HepG2 (cell line): Measurements from ENCODE around the gene L3MBTL1. TPM values are rescaled to one million over a fixed set of nuclear protein-coding genes. Genes with fewer than 3 reads are reported as not detected.
A peak's percentile ranks its signal among the peaks of the same experiment; 100 is the strongest.

Source experiments
- ARNTL ChIP-seq: sonication (generic); formaldehyde crosslinking; IDR thresholded peaks from 2 replicates; pipeline ENCODE4 v1.4.0; 2020; ENCODE audit warnings: mild to moderate bottlenecking, missing genetic modification reagents
- ATF1 ChIP-seq: IDR thresholded peaks from 2 replicates; pipeline ENCODE4 v1.6.1; 2016; ENCODE audit warnings: mild to moderate bottlenecking, control low read depth
- IRF1 ChIP-seq: sonication (generic); formaldehyde crosslinking; IDR thresholded peaks from 2 replicates; pipeline ENCODE4 v1.4.0; 2020; ENCODE audit warnings: low read depth, mild to moderate bottlenecking, missing genetic modification reagents
- MXD1 ChIP-seq: sonication (generic); formaldehyde crosslinking; IDR thresholded peaks from 2 replicates; pipeline ENCODE4 v1.4.0; 2020; ENCODE audit warnings: mild to moderate bottlenecking, missing genetic modification reagents
- NCOA1 ChIP-seq: sonication (generic); formaldehyde crosslinking; IDR thresholded peaks from 2 replicates; pipeline ENCODE4 v1.9.0; 2021; ENCODE audit warnings: missing genetic modification reagents
- NR1H2 ChIP-seq: sonication (generic); formaldehyde crosslinking; IDR thresholded peaks from 2 replicates; pipeline ENCODE4 v1.8.1; 2022; ENCODE audit warnings: low read depth, missing genetic modification reagents, borderline replicate concordance
- RBM22 ChIP-seq: fragments of 200-400 bp; formaldehyde crosslinking; optimal IDR thresholded peaks from 2 replicates; pipeline ENCODE3; 2017; ENCODE audit warnings: mild to moderate bottlenecking, low read length, moderate library complexity
- RBM39 ChIP-seq: fragments of 200-400 bp; formaldehyde crosslinking; IDR thresholded peaks from one replicate; pipeline ENCODE4 v1.6.1; 2018; ENCODE audit warnings: antibody characterized with exemption, mild to moderate bottlenecking, low read depth, low read length; ENCODE audit not compliant: poor library complexity, severe bottlenecking
- RNF2 ChIP-seq: fragments of 450-650 bp; conservative IDR thresholded peaks from 2 replicates; pipeline ENCODE4 v1.6.1; 2016; ENCODE audit warnings: low read depth
- RXRB ChIP-seq: IDR thresholded peaks from 2 replicates; pipeline ENCODE4 v1.6.1; 2016; ENCODE audit warnings: borderline replicate concordance, missing genetic modification reagents, missing compliant biosample characterization
- SAP130 ChIP-seq: IDR thresholded peaks from 2 replicates; pipeline ENCODE4 v1.6.1; 2016; ENCODE audit warnings: low read depth
- SP2 ChIP-seq: sonication (generic); formaldehyde crosslinking; IDR thresholded peaks from 2 replicates; pipeline ENCODE4 v1.5.1; 2020; ENCODE audit warnings: mild to moderate bottlenecking, missing genetic modification reagents
- TCF12 ChIP-seq, 2 experiments: fragments of 450-650 bp in 1 of 2; sonication (generic) in 1 of 2; formaldehyde crosslinking in 1 of 2; IDR thresholded peaks; 2 replicates each; pipeline versions ENCODE4 v1.6.1 to v1.8.0; 2017 to 2022; ENCODE audit warnings: antibody characterized with exemption in 1 of 2, mild to moderate bottlenecking in 1 of 2, missing genetic modification reagents in 1 of 2, moderate library complexity in 1 of 2
- THAP11 ChIP-seq: IDR thresholded peaks from 2 replicates; pipeline ENCODE4 v1.6.1; 2016; ENCODE audit warnings: missing biosample characterization, missing genetic modification reagents
- ZBTB38 ChIP-seq: sonication (generic); formaldehyde crosslinking; IDR thresholded peaks from 2 replicates; pipeline ENCODE4 v1.5.1; 2020; ENCODE audit warnings: mild to moderate bottlenecking, missing genetic modification reagents
- ZFYVE20 ChIP-seq: sonication (generic); formaldehyde crosslinking; IDR thresholded peaks from 2 replicates; pipeline ENCODE4 v1.8.0; 2023; ENCODE audit warnings: low read depth, mild to moderate bottlenecking, moderate library complexity, missing genetic modification reagents, borderline replicate concordance
- ZNF282 ChIP-seq: fragments of 450-650 bp; IDR thresholded peaks from 2 replicates; pipeline ENCODE4 v1.6.1; 2018; ENCODE audit not compliant: partially characterized antibody
- ZNF451 ChIP-seq: sonication (generic); formaldehyde crosslinking; IDR thresholded peaks from 2 replicates; pipeline ENCODE4 v1.5.0; 2020; ENCODE audit warnings: mild to moderate bottlenecking, missing genetic modification reagents
- ZNF678 ChIP-seq: sonication (generic); formaldehyde crosslinking; IDR thresholded peaks from 2 replicates; pipeline ENCODE4 v1.4.0; 2020; ENCODE audit warnings: mild to moderate bottlenecking, missing genetic modification reagents
- ZNF761 ChIP-seq: sonication (generic); formaldehyde crosslinking; conservative IDR thresholded peaks from 2 replicates; pipeline ENCODE4 v1.4.0; 2020; ENCODE audit warnings: mild to moderate bottlenecking, missing genetic modification reagents
- ZSCAN31 ChIP-seq: sonication (generic); formaldehyde crosslinking; IDR thresholded peaks from 2 replicates; pipeline ENCODE4 v1.5.0; 2020; ENCODE audit warnings: low read depth, mild to moderate bottlenecking, missing genetic modification reagents
- polyA plus RNA-seq, 8 experiments: library from polyadenylated mRNA; depleted of rRNA in 3 of 8; stranded (reverse) in 7 of 8; unstranded in 1 of 8; fragments of >200 nt; fragmentation: Illumina TruSeq in 4 of 8; extraction: Trizol in 4 of 8; gene quantifications; 2 replicates each; pipeline versions ENCODE4 v1.2.1 to v1.2.3, GENCODE V29; 2011 to 2016; ENCODE audit warnings: low read depth in 4 of 8, missing spikeins in 1 of 8, mixed read lengths in 1 of 8; ENCODE audit not compliant: insufficient read depth in 1 of 8
- total RNA-seq, 5 experiments: library from RNA; depleted of rRNA; stranded (reverse); fragments of >200 nt; fragmentation: Illumina TruSeq; extraction: Trizol; gene quantifications; 2 replicates each; pipeline ENCODE4 v1.2.3, GENCODE V29; 2016; ENCODE audit warnings: low read depth in 1 of 5
- TF ChIP-seq, protein P1 (sequence below): IDR thresholded peaks from 2 replicates; pipeline ENCODE4 v1.6.1; 2018; ENCODE audit warnings: missing genetic modification reagents
- TF ChIP-seq, protein P2 (sequence below): sonication (generic); formaldehyde crosslinking; IDR thresholded peaks from 2 replicates; pipeline ENCODE4 v1.4.0; 2020; ENCODE audit warnings: missing genetic modification reagents
- TF ChIP-seq, protein P3 (sequence below): IDR thresholded peaks from 2 replicates; pipeline ENCODE4 v1.6.1; 2016
- TF ChIP-seq, protein P4 (sequence below): IDR thresholded peaks from 2 replicates; pipeline ENCODE4 v1.6.1; 2016; ENCODE audit warnings: low read depth

L3MBTL1 gene
- total and polyA plus RNA-seq, 2 of the 13 experiments (the other 11 are each of a cell fraction or from before 2014, with no cell fraction given) = 9.0 to 17.8 TPM

GRCh38 chr20:43507150-43508080 is at the start of gene L3MBTL1 (continued):
- TF ChIP-seq ZNF451 (CRISPR knock-in tag) (peak; percentile 97), NCOA1 (no peak; the same call in none of the 2 replicates), THAP11 (CRISPR knock-in tag) (peak; percentile 49; the same call in 1 of the 2 replicates), ZBTB38 (peak; percentile 72), RNF2 (peak; percentile 75; the same call in 1 of the 2 replicates), RXRB (CRISPR knock-in tag) (0 out of 2 replicates have a peak, but pooled peaks have one; percentile 10), ZNF761 (peak; percentile 98; the same call in 1 of the 2 replicates), IRF1 (CRISPR knock-in tag) (no peak), ARNTL (CRISPR knock-in tag) (peak; percentile 83), ZNF282 (no peak), RBM22 (no peak), ATF1 (CRISPR knock-in tag) (no peak), ZFYVE20 (peak; percentile 64; the same call in 1 of the 2 replicates), TCF12 (IDR thresholded peaks at IDR 0.05) (no peak), TCF12 (CRISPR knock-in tag; IDR thresholded peaks at IDR 0.05) (peak; percentile 94), NR1H2 (CRISPR knock-in tag) (peak; percentile 33; the same call in 1 of the 2 replicates), ZNF678 (CRISPR knock-in tag) (peak; percentile 94; the same call in 1 of the 2 replicates), SAP130 (CRISPR knock-in tag) (peak; percentile 86), MXD1 (peak; percentile 85), ZSCAN31 (CRISPR knock-in tag) (peak; percentile 94), RBM39 (no peak), SP2 (CRISPR knock-in tag) (no peak)
- TF ChIP-seq, protein P1, sequence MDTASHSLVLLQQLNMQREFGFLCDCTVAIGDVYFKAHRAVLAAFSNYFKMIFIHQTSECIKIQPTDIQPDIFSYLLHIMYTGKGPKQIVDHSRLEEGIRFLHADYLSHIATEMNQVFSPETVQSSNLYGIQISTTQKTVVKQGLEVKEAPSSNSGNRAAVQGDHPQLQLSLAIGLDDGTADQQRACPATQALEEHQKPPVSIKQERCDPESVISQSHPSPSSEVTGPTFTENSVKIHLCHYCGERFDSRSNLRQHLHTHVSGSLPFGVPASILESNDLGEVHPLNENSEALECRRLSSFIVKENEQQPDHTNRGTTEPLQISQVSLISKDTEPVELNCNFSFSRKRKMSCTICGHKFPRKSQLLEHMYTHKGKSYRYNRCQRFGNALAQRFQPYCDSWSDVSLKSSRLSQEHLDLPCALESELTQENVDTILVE (CRISPR knock-in tag) = no peak
- TF ChIP-seq, protein P2, sequence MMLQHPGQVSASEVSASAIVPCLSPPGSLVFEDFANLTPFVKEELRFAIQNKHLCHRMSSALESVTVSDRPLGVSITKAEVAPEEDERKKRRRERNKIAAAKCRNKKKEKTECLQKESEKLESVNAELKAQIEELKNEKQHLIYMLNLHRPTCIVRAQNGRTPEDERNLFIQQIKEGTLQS (CRISPR knock-in tag) = 0 out of 2 replicates have a peak, but pooled peaks have one; percentile 56
- TF ChIP-seq, protein P3, sequence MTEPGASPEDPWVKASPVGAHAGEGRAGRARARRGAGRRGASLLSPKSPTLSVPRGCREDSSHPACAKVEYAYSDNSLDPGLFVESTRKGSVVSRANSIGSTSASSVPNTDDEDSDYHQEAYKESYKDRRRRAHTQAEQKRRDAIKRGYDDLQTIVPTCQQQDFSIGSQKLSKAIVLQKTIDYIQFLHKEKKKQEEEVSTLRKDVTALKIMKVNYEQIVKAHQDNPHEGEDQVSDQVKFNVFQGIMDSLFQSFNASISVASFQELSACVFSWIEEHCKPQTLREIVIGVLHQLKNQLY (CRISPR knock-in tag) = peak; percentile 14; the same call in 1 of the 2 replicates
- TF ChIP-seq, protein P4, sequence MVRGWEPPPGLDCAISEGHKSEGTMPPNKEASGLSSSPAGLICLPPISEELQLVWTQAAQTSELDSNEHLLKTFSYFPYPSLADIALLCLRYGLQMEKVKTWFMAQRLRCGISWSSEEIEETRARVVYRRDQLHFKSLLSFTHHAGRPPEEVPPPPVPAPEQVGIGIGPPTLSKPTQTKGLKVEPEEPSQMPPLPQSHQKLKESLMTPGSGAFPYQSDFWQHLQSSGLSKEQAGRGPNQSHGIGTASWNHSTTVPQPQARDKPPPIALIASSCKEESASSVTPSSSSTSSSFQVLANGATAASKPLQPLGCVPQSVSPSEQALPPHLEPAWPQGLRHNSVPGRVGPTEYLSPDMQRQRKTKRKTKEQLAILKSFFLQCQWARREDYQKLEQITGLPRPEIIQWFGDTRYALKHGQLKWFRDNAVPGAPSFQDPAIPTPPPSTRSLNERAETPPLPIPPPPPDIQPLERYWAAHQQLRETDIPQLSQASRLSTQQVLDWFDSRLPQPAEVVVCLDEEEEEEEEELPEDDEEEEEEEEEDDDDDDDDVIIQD (CRISPR knock-in tag) = no peak
